NCI-H2227 treated with DMSO at 0.1 percent for 48 hours (cell line): ENCODE data around the gene FTO.
A peak's percentile ranks its signal among the peaks of the same experiment; 100 is the strongest.

Experiments used
- DNase-seq: peaks from one replicate; lab custom pipeline; 2025; lab: John Stamatoyannopoulos, UW

The FTO gene

GRCh38 chr16:54055191-54055590 is 351.2 kb downstream of the FTO start:
- DNase-seq, result no peak

- no peak for DNase-seq
Observed at GRCh38 chr16:54055864-54056263, 351.9 kb downstream of the FTO start.

- no peak for DNase-seq
Observed at GRCh38 chr16:54056921-54057320, 353.0 kb downstream of the FTO start.

GRCh38 chr16:54059319-54059718 is 355.4 kb downstream of the FTO start:
- peak; percentile 47 for DNase-seq

- DNase-seq, result peak; percentile 13
Observed at GRCh38 chr16:54060599-54061421, 356.9 kb downstream of the FTO start.

- DNase-seq, result no peak
Observed at GRCh38 chr16:54061454-54061853, 357.5 kb downstream of the FTO start.

GRCh38 chr16:54062361-54063278 is 358.7 kb downstream of the FTO start:
- DNase-seq, result peak; percentile 5

- no peak for DNase-seq
Observed at GRCh38 chr16:54063279-54063773, 359.4 kb downstream of the FTO start.

GRCh38 chr16:54066451-54067105 is 362.6 kb downstream of the FTO start:
- DNase-seq, result no peak

- DNase-seq, result no peak
Observed at GRCh38 chr16:54067322-54068065, 363.5 kb downstream of the FTO start.

- no peak for DNase-seq
Observed at GRCh38 chr16:54068212-54068611, 364.3 kb downstream of the FTO start.

GRCh38 chr16:54069601-54070239 is 365.8 kb downstream of the FTO start:
- DNase-seq, result no peak

- no peak for DNase-seq
Observed at GRCh38 chr16:54070789-54071343, 366.9 kb downstream of the FTO start.

GRCh38 chr16:54071514-54071913 is 367.6 kb downstream of the FTO start:
- DNase-seq, result no peak

GRCh38 chr16:54072237-54072636 is 368.3 kb downstream of the FTO start:
- DNase-seq, result no peak

- no peak for DNase-seq
Observed at GRCh38 chr16:54073356-54073755, 369.4 kb downstream of the FTO start.

- DNase-seq, result no peak
Observed at GRCh38 chr16:54075446-54075845, 371.5 kb downstream of the FTO start.

- no peak for DNase-seq
Observed at GRCh38 chr16:54076006-54076504, 372.1 kb downstream of the FTO start.

- no peak for DNase-seq
Observed at GRCh38 chr16:54077050-54077821, 373.3 kb downstream of the FTO start.

- no peak for DNase-seq
Observed at GRCh38 chr16:54080524-54081008, 376.6 kb downstream of the FTO start.
